Muscle of back (tissue), 11 donors: Measurements from ENCODE around the gene CPT1A. TPM values are rescaled to one million over a fixed set of nuclear protein-coding genes. Genes with fewer than 3 reads are reported as not detected.

ENCODE experiments used
- DNase-seq, 3 donors: peaks; one replicate each; pipeline versions ENCODE4 v3.0.0 to v3.0.0-alpha.2; 2013
- polyA plus RNA-seq, 10 donors: library from polyadenylated mRNA; unstranded; fragments of 120-200 nt; gene quantifications; one replicate each; pipeline ENCODE4 v1.2.1, GENCODE V29; 2013; ENCODE audit not compliant: insufficient read length in 10 of 10

CPT1A gene
- polyA plus RNA-seq, 10 donors = 10.1 to 13.7 (median 11.8) TPM

DNA sequence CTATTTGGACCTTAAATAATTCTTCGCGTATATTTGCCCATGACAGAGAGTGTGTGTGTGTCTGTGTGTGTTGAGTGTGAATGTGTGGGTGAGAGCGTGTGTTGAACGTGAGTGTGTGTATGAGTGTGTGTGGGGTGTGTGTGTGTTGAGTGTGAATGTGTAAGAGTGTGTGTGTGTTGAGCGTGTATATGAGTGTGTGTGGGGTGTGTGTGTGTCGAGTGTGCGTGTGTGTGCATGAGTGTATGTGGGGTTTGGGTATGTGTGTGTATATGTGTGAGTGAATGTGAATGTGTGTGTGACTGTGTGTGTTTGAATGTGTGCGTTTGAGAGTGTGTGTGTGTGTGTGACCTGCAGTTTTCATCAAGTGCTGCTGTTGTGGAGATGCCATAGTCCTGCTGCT is 130.6 kb downstream of the CPT1A start:
- no peak for DNase-seq

DNA sequence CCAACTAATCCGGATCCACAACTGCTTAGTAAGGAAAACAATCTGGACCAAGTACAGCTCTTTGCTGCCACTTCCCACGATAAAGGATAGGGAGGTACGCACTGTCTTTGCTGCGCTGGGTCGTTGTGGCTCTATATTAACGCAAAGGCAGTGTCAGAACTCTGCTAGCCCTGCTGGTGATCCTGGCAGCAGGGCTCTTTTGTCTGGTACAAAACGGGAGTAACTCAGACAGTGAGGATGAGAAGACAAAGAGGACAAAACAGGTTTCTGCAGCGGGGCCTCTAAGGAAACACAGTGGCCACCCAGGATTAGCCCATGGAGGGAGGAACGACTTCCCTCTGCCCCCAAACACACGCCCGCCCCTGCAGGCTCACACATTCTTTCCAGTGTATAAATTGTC is 131.3 kb downstream of the CPT1A start:
- DNase-seq = no peak

DNA sequence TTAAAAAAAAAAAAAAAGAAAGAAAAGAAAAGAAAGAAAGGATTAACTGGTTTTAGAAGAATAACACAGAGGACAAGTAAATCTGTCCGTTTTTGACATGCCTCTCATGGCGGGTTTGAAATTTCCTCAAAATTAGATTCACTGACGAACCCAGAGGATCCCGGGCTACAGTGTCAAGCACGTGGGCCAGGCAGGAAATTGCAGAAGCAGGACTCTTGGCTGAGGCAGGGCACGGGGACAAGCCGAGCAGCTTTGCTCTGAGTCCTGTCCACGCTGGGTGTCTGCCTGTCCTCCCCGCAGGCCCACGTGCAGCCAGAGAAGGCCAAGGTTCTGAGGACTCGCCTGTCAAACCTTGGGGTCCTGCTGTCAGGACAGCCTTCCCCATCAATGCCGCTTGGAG is 132.7 kb downstream of the CPT1A start:
- no peak for DNase-seq

DNA sequence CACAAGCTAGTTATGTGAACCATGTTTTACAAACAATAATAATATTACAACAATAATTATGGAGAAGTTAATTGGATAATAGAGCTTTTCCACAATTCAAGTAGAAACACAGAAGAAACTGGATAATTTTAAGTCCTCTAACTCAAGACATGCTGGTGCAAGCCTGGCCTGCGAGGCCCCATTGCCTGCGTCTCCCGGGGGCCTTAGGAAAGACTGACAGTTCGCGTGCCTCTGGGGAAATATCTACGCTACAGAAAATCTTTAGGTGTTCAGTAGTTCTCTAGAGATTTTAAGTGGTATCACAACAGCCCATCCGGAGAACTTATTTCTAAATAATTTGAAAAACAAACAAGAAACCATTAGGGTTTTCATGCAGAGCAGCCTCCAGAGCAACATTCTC is 134.2 kb downstream of the CPT1A start:
- no peak for DNase-seq

DNA sequence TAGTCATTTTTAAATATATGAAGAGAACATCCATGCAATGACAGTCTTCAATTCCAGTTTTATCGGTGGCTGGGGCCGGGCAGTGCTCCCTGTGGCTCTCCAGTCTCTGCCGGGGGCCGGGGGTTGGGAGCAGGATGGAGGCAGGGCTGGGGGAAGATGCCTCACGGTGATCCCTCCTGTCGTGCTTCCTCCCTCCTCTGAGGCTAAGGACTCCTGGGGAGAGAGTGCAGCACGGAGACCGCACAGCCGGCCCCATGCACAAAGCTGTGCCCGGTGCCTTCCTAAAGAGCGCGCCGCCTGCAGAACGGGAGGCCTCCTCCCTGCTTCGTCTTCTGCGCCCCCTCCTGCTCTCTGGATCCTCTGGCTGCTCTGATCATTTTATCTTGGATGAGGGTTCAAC is 136.8 kb downstream of the CPT1A start:
- no peak for DNase-seq

Other genes with a start within 250 kb of the CPT1A start
- 1 to 10 TPM in 1 of 10 donors, under 1 TPM in 6, not detected in 3; 0.36 to 1.3 (median 0.51) TPM for gene GAL, start 157.4 kb downstream of the CPT1A start, polyA plus RNA-seq
- gene TESMIN, start 90.4 kb downstream of the CPT1A start, polyA plus RNA-seq = 1 to 10 TPM in 2 of 10 donors, under 1 TPM in 8; 0.27 to 1.7 (median 0.56) TPM
- 10 to 100 TPM; 36.1 to 57.3 (median 47.5) TPM for gene MRPL21, start 61.9 kb upstream of the CPT1A start, polyA plus RNA-seq
- gene IGHMBP2, start 62.0 kb upstream of the CPT1A start, polyA plus RNA-seq = 10 to 100 TPM; 10.5 to 18.1 (median 11.8) TPM
- gene MRGPRD, start 139.1 kb upstream of the CPT1A start, polyA plus RNA-seq = under 1 TPM in 2 of 10 donors, not detected in 8; 0.21 to 0.25 TPM
- gene MRGPRF, start 171.3 kb upstream of the CPT1A start, polyA plus RNA-seq = 10 to 100 TPM; 13.0 to 29.6 (median 19.2) TPM
- gene TPCN2, start 207.0 kb upstream of the CPT1A start, polyA plus RNA-seq = 10 to 100 TPM in 1 of 10 donors, 1 to 10 TPM in 9; 5.8 to 10.4 (median 7.7) TPM